ENCODE results near the gene CAMTA2. TPM values are rescaled to one million over a fixed set of nuclear protein-coding genes. Genes with fewer than 3 reads are reported as not detected.

CAMTA2 gene
- total RNA-seq, 1 donor from 2014 or later, result 83.5 TPM

GRCh38 chr17:4938688-4939545 is 48.6 kb downstream of the CAMTA2 start:
- H3K27ac Mint-ChIP-seq (ENCODE audit: unreplicated experiment), result peak overlapping the region; percentile 72
- no peaks in the 10 kb centered on the region for H3K9me3 Mint-ChIP-seq (ENCODE audit: unreplicated experiment)
- no peak for TF ChIP-seq CTCF (IDR thresholded peaks at IDR 0.05)
- H3K4me3 Mint-ChIP-seq (ENCODE audit: unreplicated experiment), result peak overlapping the region; percentile 85
- H3K36me3 Mint-ChIP-seq (ENCODE audit: unreplicated experiment), result peaks cover 16% of the 10 kb centered on the region
- no peaks in the 10 kb centered on the region for H3K27me3 Mint-ChIP-seq (ENCODE audit: unreplicated experiment)
- H3K4me1 Mint-ChIP-seq (ENCODE audit: unreplicated experiment), result peaks cover 41% of the 10 kb centered on the region
- DNase-seq (ENCODE audit: extremely low spot score, unreplicated experiment), result no peak

GRCh38 chr17:4938069-4938491 is 49.4 kb downstream of the CAMTA2 start:
- DNase-seq (ENCODE audit: extremely low spot score, unreplicated experiment), result no peak
- H3K27me3 Mint-ChIP-seq (ENCODE audit: unreplicated experiment), result no peaks in the 10 kb centered on the region
- H3K27ac Mint-ChIP-seq (ENCODE audit: unreplicated experiment), result no peak overlapping the region
- H3K36me3 Mint-ChIP-seq (ENCODE audit: unreplicated experiment), result peaks cover 14% of the 10 kb centered on the region
- peaks cover 42% of the 10 kb centered on the region for H3K4me1 Mint-ChIP-seq (ENCODE audit: unreplicated experiment)
- H3K9me3 Mint-ChIP-seq (ENCODE audit: unreplicated experiment), result no peaks in the 10 kb centered on the region
- H3K4me3 Mint-ChIP-seq (ENCODE audit: unreplicated experiment), result peak overlapping the region; percentile 85
- no peak for TF ChIP-seq CTCF (IDR thresholded peaks at IDR 0.05)

GRCh38 chr17:4937553-4937952 is 49.9 kb downstream of the CAMTA2 start:
- Mint-ChIP-seq H3K4me3 (ENCODE audit: unreplicated experiment) (peak overlapping the region; percentile 14), H3K27me3 (ENCODE audit: unreplicated experiment) (no peaks in the 10 kb centered on the region), H3K36me3 (ENCODE audit: unreplicated experiment) (peaks cover 11% of the 10 kb centered on the region), H3K9me3 (ENCODE audit: unreplicated experiment) (no peaks in the 10 kb centered on the region), H3K4me1 (ENCODE audit: unreplicated experiment) (peaks cover 38% of the 10 kb centered on the region), H3K27ac (ENCODE audit: unreplicated experiment) (no peak overlapping the region)
- no peak for TF ChIP-seq CTCF (IDR thresholded peaks at IDR 0.05)
- no peak for DNase-seq (ENCODE audit: extremely low spot score, unreplicated experiment)

- H3K27ac Mint-ChIP-seq (ENCODE audit: unreplicated experiment), result no peak overlapping the region
- no peaks in the 10 kb centered on the region for H3K27me3 Mint-ChIP-seq (ENCODE audit: unreplicated experiment)
Measured at GRCh38 chr17:4936436-4936835, 51.0 kb downstream of the CAMTA2 start.

More at GRCh38 chr17:4936436-4936835, 51.0 kb downstream of the CAMTA2 start:
- no peaks in the 10 kb centered on the region for H3K9me3 Mint-ChIP-seq (ENCODE audit: unreplicated experiment)
- no peak for DNase-seq (ENCODE audit: extremely low spot score, unreplicated experiment)
- H3K36me3 Mint-ChIP-seq (ENCODE audit: unreplicated experiment), result peaks cover 8% of the 10 kb centered on the region
- no peak overlapping the region for H3K4me3 Mint-ChIP-seq (ENCODE audit: unreplicated experiment)
- H3K4me1 Mint-ChIP-seq (ENCODE audit: unreplicated experiment), result peaks cover 31% of the 10 kb centered on the region
- TF ChIP-seq CTCF (IDR thresholded peaks at IDR 0.05), result no peak
